NCI-H2107 treated with DMSO at 0.1 percent for 48 hours (cell line): ENCODE results near the gene CLIC4.
"Not testable (repeated sequence)": the region's sequence is repeated elsewhere in the genome, so short reads cannot be mapped to it uniquely, and the experiment has no call there.

Source experiments
- DNase-seq: peaks from one replicate; lab custom pipeline; 2025; ENCODE audit not compliant: unreplicated experiment; lab: John Stamatoyannopoulos, UW

CLIC4 gene

GRCh38 chr1:24743404-24744211, 1.6 kb upstream of the CLIC4 start:
- DNase-seq: no peak

DNA sequence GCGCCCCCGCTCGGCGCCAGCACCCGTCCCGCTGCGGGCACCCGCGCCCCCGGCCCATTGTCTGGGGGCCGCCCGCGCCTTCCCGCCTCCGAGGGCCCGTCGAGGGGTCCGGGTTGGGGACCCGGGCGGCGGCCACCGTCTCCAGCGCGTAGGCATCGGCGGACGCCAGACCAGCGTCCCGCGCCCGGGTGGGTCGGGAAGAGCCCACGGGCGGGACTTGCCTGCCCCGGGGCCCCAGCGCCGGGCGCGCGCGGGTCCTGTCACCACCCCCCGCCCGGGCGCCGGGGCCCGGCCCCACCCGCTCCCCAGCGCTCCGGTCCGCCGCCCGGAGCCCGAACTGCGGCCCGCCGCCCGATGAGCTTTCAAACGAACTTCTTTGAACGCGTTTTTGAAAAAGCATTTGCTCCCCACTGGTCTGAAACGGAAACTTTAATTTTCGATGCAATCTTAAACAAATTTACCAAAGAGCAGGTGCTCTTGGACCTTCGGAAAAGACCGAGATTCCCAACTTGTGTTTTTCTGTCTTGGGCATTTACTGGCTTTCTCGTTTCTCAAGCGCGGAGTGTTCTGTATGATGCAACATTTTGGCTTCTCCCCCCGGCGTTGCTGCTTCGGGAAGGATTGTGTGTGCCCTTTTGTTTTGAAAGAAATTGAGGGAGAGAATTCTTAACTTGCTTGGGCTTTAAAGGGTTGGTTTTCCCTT, 615 bp downstream of the CLIC4 start:
- no peak for DNase-seq

GRCh38 chr1:24748191-24749121, 3.2 kb downstream of the CLIC4 start:
- DNase-seq: no peak

GRCh38 chr1:24749252-24749651, 4.0 kb downstream of the CLIC4 start:
- no peak for DNase-seq

GRCh38 chr1:24749886-24750285, 4.6 kb downstream of the CLIC4 start:
- no peak for DNase-seq

GRCh38 chr1:24751833-24752232, 6.6 kb downstream of the CLIC4 start:
- DNase-seq: no peak

- no peak for DNase-seq
Observed at GRCh38 chr1:24752305-24752704, 7.1 kb downstream of the CLIC4 start.

- no peak for DNase-seq
Observed at GRCh38 chr1:24754229-24754628, 9.0 kb downstream of the CLIC4 start.

- DNase-seq: not testable (repeated sequence)
Observed at GRCh38 chr1:24755323-24755722, 10.1 kb downstream of the CLIC4 start.

- no peak for DNase-seq
Observed at GRCh38 chr1:24756395-24756794, 11.1 kb downstream of the CLIC4 start.

DNA sequence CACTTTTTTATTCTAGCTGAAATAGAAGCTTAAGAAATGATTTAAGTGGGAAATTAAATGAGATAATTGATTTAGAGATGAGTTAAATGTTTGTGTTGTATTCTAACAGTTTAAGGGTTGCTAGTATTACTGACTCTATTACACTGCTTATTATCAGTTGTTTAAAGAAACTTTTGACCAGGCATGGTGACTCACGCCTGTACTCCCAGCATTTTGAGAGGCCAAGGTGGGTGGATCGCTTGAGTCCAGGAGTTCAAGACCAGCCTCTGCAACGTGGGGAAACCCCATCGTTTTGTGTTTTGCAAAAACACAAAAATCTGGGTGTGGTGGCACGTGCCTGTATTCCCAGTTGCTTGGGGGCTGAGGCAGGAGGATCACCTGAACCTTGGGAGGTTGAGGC, 14.2 kb downstream of the CLIC4 start:
- no peak for DNase-seq

GRCh38 chr1:24761582-24761981, 16.3 kb downstream of the CLIC4 start:
- DNase-seq: no peak

DNA sequence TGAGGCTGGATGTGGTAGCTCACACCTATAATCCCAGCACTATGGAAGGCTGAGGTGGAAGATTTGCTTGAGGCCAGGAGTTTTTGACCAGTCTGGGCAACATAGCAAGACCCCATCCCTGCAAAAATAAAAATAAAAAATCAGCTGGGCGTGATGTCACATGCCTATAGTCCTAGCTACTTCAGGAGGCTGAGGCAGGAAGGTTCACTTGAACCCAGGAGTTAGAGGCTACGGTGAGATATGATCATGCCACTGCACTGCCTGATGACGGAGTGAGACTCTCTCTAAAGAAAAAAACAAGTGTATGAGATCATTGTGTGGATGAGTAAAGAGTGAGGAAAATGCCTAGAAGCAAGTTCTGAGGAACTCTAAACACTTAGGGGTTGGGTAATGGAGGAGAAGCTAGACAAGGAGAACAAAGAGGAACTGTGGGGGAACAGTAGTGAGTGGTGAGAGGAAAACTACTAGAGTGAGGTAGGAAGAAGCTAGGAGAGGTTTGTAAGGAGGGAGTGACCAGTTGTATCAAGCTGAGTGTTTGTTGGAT, 17.0 kb downstream of the CLIC4 start:
- DNase-seq: no peak

GRCh38 chr1:24763671-24764070, 18.4 kb downstream of the CLIC4 start:
- DNase-seq: no peak

- DNase-seq: no peak
Observed at GRCh38 chr1:24764439-24764838, 19.2 kb downstream of the CLIC4 start.

DNA sequence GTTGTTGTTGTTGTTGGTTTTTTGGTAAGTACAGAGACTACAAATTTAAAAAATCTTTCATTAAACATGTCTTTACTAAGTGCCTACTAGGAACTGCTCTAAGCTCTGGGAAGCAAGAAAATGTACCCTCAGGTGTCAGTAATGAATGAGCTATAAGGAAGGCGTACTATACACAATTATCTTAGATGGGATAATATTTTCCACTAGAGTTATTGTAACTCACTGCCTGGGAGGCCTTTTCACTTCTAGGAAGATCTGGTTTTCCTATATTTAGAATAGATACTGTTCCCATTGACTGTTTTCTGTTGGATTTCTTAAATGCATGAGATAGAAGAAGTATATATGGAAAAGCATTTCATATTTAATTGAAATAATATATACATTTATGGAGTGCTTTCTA, 19.6 kb downstream of the CLIC4 start:
- DNase-seq: no peak

DNA sequence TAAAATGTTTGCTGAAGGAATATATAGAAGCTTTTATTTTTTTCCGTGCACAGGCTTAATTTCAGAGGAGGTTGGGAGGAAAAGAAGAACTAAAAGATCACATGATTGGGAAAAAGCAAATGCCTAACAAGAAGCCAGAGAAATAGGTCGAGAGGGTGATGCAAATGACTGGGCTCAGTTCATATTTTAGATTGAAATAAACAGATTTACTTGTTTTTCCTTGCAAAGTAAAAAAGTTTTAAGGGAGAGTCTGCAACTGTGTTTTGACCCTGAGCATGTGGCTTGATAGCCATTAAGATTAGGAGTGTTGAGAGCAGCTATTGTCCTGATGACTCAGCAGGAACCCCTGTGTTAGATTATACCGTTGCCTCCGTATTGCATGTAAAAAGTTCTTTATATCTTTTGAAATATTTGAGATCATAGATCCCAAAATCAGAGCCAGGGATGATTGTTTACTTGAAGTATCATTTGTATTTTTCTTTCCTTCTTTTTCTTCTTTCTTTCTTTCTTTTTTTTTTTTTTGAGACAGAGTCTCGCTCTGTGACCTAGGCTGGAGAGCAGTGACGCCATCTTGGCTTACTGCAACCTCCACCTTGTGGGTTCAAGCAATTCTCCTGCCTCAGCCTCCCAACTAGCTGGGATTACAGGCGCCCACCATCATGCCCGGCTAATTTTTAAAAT, 20.2 kb downstream of the CLIC4 start:
- no peak for DNase-seq

GRCh38 chr1:24767351-24767750, 22.1 kb downstream of the CLIC4 start:
- no peak for DNase-seq

- no peak for DNase-seq
Observed at GRCh38 chr1:24768873-24769605, 23.8 kb downstream of the CLIC4 start.
